ENCODE results near the gene TRAPPC1.

The TRAPPC1 gene

GRCh38 chr17:7897090-7897489 is 34.7 kb downstream of the TRAPPC1 start:
- DNase-seq = no peak

- DNase-seq = no peak
These were observed 36.9 kb downstream of the TRAPPC1 start for GRCh38 chr17:7894866-7895265.

- no peak for DNase-seq
These were observed 37.5 kb downstream of the TRAPPC1 start for GRCh38 chr17:7894226-7894625.

- no peak for DNase-seq
These were observed 38.4 kb downstream of the TRAPPC1 start for GRCh38 chr17:7893187-7893880.

- no peak for DNase-seq
These were observed 42.4 kb downstream of the TRAPPC1 start for GRCh38 chr17:7889166-7889955.

- DNase-seq = peak; percentile 58
These were observed 43.4 kb downstream of the TRAPPC1 start, which contains the start of gene CHD3 for GRCh38 chr17:7888184-7888920. Gene CHD3 (plus strand): TSS chr17:7888789. CDS start chr17:7889001, 212 bp downstream.

- peak; percentile 79 for DNase-seq
These were observed 44.1 kb downstream of the TRAPPC1 start for GRCh38 chr17:7887482-7888183.

- no peak for DNase-seq
These were observed 44.7 kb downstream of the TRAPPC1 start for GRCh38 chr17:7887038-7887481.

GRCh38 chr17:7886227-7887037 is 45.3 kb downstream of the TRAPPC1 start:
- DNase-seq = peak; percentile 44

- peak; percentile 45 for DNase-seq
These were observed 46.1 kb downstream of the TRAPPC1 start for GRCh38 chr17:7885367-7886226.

GRCh38 chr17:7884581-7885366 is 47.0 kb downstream of the TRAPPC1 start:
- peak; percentile 45 for DNase-seq

- DNase-seq = peak; percentile 27
These were observed 47.9 kb downstream of the TRAPPC1 start for GRCh38 chr17:7883781-7884386.

- DNase-seq = no peak
These were observed 49.1 kb downstream of the TRAPPC1 start for GRCh38 chr17:7882629-7883028.

- DNase-seq = no peak
These were observed 49.7 kb downstream of the TRAPPC1 start for GRCh38 chr17:7882068-7882467.

- no peak for DNase-seq
These were observed 50.3 kb downstream of the TRAPPC1 start for GRCh38 chr17:7881276-7882054.

Data from stimulated activated CD4-positive, alpha-beta T cell treated with anti-CD3 and anti-CD28 coated beads, Interleukin-12 subunit alpha, Interleukin-12 subunit beta, amount 100 ng/mL, for 4 hours (primary cell).